Ishikawa (cell line): ENCODE data around the gene PELO.

Source experiments
- CEBPB ChIP-seq: IDR thresholded peaks from 2 replicates; pipeline ENCODE4 v1.6.1; 2012
- TAF1 ChIP-seq: IDR thresholded peaks from 2 replicates; pipeline ENCODE4 v1.6.1; 2012; ENCODE audit warnings: low read depth, mild to moderate bottlenecking
- TCF12 ChIP-seq: IDR thresholded peaks from 2 replicates; pipeline ENCODE4 v1.6.1; 2012; ENCODE audit warnings: low read depth
- YY1 ChIP-seq: IDR thresholded peaks from 2 replicates; pipeline ENCODE4 v1.6.1; 2012; ENCODE audit warnings: low read depth

DNA sequence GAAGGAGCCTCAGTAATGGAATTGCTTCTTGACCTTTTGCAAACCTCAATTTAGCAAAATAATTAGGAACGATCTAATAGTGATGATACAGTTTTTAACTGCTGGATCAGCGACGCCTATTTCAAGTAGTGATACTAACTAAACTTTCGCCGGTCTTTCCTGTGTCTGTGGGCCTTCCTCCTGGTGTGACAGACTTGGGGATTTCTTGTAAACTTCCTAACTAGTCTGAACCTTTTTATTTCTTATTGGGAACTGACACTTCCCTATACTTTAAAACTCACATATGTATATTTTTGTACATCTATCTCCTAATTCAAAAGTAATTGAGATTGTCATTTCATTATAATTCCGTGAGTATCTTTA lies 15.2 kb downstream of the PELO start:
- no peak for TF ChIP-seq CEBPB
- TF ChIP-seq TAF1, result no peak
- TF ChIP-seq YY1, result no peak
- TF ChIP-seq TCF12, result no peak
